ENCODE data around the gene COL1A1.

- TF ChIP-seq, protein P1, sequence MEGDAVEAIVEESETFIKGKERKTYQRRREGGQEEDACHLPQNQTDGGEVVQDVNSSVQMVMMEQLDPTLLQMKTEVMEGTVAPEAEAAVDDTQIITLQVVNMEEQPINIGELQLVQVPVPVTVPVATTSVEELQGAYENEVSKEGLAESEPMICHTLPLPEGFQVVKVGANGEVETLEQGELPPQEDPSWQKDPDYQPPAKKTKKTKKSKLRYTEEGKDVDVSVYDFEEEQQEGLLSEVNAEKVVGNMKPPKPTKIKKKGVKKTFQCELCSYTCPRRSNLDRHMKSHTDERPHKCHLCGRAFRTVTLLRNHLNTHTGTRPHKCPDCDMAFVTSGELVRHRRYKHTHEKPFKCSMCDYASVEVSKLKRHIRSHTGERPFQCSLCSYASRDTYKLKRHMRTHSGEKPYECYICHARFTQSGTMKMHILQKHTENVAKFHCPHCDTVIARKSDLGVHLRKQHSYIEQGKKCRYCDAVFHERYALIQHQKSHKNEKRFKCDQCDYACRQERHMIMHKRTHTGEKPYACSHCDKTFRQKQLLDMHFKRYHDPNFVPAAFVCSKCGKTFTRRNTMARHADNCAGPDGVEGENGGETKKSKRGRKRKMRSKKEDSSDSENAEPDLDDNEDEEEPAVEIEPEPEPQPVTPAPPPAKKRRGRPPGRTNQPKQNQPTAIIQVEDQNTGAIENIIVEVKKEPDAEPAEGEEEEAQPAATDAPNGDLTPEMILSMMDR (IDR thresholded peaks at IDR 0.05): no peak
- no peak for TF ChIP-seq POLR2A (IDR thresholded peaks at IDR 0.05)
These were observed 8.2 kb upstream of the COL1A1 start for GRCh38 chr17:50209472-50210239.

Data from lower leg skin (tissue), 3 donors.